Measurements from ENCODE around the gene RNF208.

RNF208 gene

GRCh38 chr9:137216188-137216965, 5.7 kb downstream of the RNF208 start:
- no peak for DNase-seq

GRCh38 chr9:137215196-137215986, 6.6 kb downstream of the RNF208 start:
- DNase-seq, result no peak

- DNase-seq, result no peak
Observed at GRCh38 chr9:137214620-137215019, 7.4 kb downstream of the RNF208 start.

- no peak for DNase-seq
Observed at GRCh38 chr9:137213160-137214060, 8.6 kb downstream of the RNF208 start.

- no peak for DNase-seq
Observed at GRCh38 chr9:137212520-137212919, 9.5 kb downstream of the RNF208 start.

GRCh38 chr9:137211532-137211931, 10.5 kb downstream of the RNF208 start:
- DNase-seq, result no peak

GRCh38 chr9:137206602-137207001, 15.4 kb downstream of the RNF208 start:
- no peak for DNase-seq

GRCh38 chr9:137205126-137206069, 16.6 kb downstream of the RNF208 start, which contains the start of the genes NDOR1 and TMEM203:
Gene NDOR1 (plus strand): TSS chr9:137205700. CDS start chr9:137205778, 78 bp downstream.
Gene TMEM203 (minus strand): TSS chr9:137205648. CDS start chr9:137205414, 234 bp downstream.
- peak; percentile 88 for DNase-seq

GRCh38 chr9:137204731-137205125, 17.3 kb downstream of the RNF208 start:
- no peak for DNase-seq

GRCh38 chr9:137202966-137203365, 19.1 kb downstream of the RNF208 start:
- DNase-seq, result no peak

GRCh38 chr9:137201205-137201868, 20.7 kb downstream of the RNF208 start:
- no peak for DNase-seq

GRCh38 chr9:137200311-137201204, 21.5 kb downstream of the RNF208 start, which contains the start of gene TPRN:
Gene TPRN (minus strand): TSS chr9:137200741. CDS start chr9:137200711, 30 bp downstream.
- DNase-seq, result peak; percentile 86

- DNase-seq, result no peak
Observed at GRCh38 chr9:137199411-137200121, 22.5 kb downstream of the RNF208 start.

- DNase-seq, result no peak
Observed at GRCh38 chr9:137198902-137199283, 23.1 kb downstream of the RNF208 start.

- DNase-seq, result no peak
Observed at GRCh38 chr9:137198051-137198901, 23.8 kb downstream of the RNF208 start.

- DNase-seq, result no peak
Observed at GRCh38 chr9:137195525-137196220, 26.4 kb downstream of the RNF208 start.

- no peak for DNase-seq
Observed at GRCh38 chr9:137194909-137195308, 27.1 kb downstream of the RNF208 start.

Data from right kidney (tissue), 1 donor.